H1 (cell line): ENCODE data around the gene SV2B. TPM values are rescaled to one million over a fixed set of nuclear protein-coding genes. Genes with fewer than 3 reads are reported as not detected.

Experiments used
- CTCF ChIA-PET: fragments of 300-600 bp; sonication (Branson Sonifier 250); formaldehyde crosslinking; loops from one replicate; lab custom pipeline; 2021; ENCODE audit not compliant: partially characterized antibody; lab: Charles Lee
- POLR2A ChIA-PET: fragments of 300-600 bp; sonication (Branson Sonifier 250); formaldehyde crosslinking; loops from one replicate; lab custom pipeline; 2021; ENCODE audit warnings: inconsistent platforms; ENCODE audit not compliant: partially characterized antibody; lab: Charles Lee
- DNase-seq, 2 experiments: peaks; one replicate each; pipeline versions ENCODE4 v3.0.0 to v3.0.0-alpha.2; 2010 to 2022; ENCODE audit warnings: low spot score in 2 of 2, low read depth in 1 of 2, mixed read lengths in 1 of 2
- FAIRE-seq: peaks from 2 replicates; lab custom pipeline; 2011; peaks lifted over from hg19 to GRCh38; lab: Jason Lieb, UNC
- H2AFZ ChIP-seq: 2 replicates; pipeline ENCODE4 v1.8.1; 2012; ENCODE audit warnings: low read length, inconsistent platforms
- H2AK5ac ChIP-seq: 2 replicates; pipeline ENCODE4 v1.6.1; 2013; ENCODE audit warnings: low read depth, low read length
- H2BK120ac ChIP-seq: replicated peaks from 2 replicates; pipeline ENCODE3; 2013; ENCODE audit warnings: low read depth, low read length, inconsistent platforms
- H2BK12ac ChIP-seq: 2 replicates; pipeline ENCODE4 v1.6.1; 2013; ENCODE audit warnings: low read depth, low read length
- H2BK15ac ChIP-seq: 2 replicates; pipeline ENCODE4 v1.6.1; 2013; ENCODE audit warnings: low read length
- H2BK20ac ChIP-seq: 2 replicates; pipeline ENCODE4 v1.6.1; 2013; ENCODE audit warnings: low read length
- H2BK5ac ChIP-seq: 2 replicates; pipeline ENCODE4 v1.6.1; 2013; ENCODE audit warnings: low read depth, low read length
- H3K14ac ChIP-seq: 2 replicates; pipeline ENCODE4 v1.6.1; 2013; ENCODE audit warnings: inconsistent platforms; ENCODE audit not compliant: insufficient read length
- H3K18ac ChIP-seq: 2 replicates; pipeline ENCODE4 v1.6.1; 2013; ENCODE audit warnings: low read length; ENCODE audit errors: extremely low read depth
- H3K23ac ChIP-seq: 2 replicates; pipeline ENCODE4 v1.6.1; 2013; ENCODE audit warnings: inconsistent platforms; ENCODE audit not compliant: insufficient read length
- H3K23me2 ChIP-seq: 2 replicates; pipeline ENCODE4 v1.6.1; 2013; ENCODE audit warnings: low read depth, low read length
- H3K27ac ChIP-seq: 2 replicates; pipeline ENCODE4 v1.6.1; 2011; ENCODE audit warnings: low read depth, low read length, inconsistent platforms
- H3K27me3 ChIP-seq, 4 experiments: replicated peaks in 1 of 4; 1 replicate in 1 of 4; 2 replicates in 3 of 4; pipeline versions ENCODE4 v1.6.1 to v1.8.1; 2011 to 2013; ENCODE audit warnings: low read length in 3 of 4, mild to moderate bottlenecking in 3 of 4, inconsistent platforms in 2 of 4, mixed read lengths in 2 of 4, moderate library complexity in 1 of 4; ENCODE audit not compliant: control insufficient read depth in 3 of 4, insufficient read depth in 3 of 4; ENCODE audit errors: extremely low read depth in 1 of 4
- H3K36me3 ChIP-seq, 4 experiments: 2 replicates each; pipeline versions ENCODE4 v1.6.1 to v1.8.1; 2011 to 2013; ENCODE audit warnings: mild to moderate bottlenecking in 4 of 4, low read length in 3 of 4, moderate library complexity in 2 of 4, control low read depth in 1 of 4, inconsistent platforms in 1 of 4; ENCODE audit not compliant: insufficient read depth in 4 of 4, control insufficient read depth in 2 of 4
- H3K4ac ChIP-seq: replicated peaks from 2 replicates; pipeline ENCODE3; 2013; ENCODE audit warnings: low read length, low read depth, mixed read lengths, inconsistent platforms; ENCODE audit not compliant: insufficient read length
- H3K4me1 ChIP-seq, 4 experiments: replicated peaks in 1 of 4; 1 replicate in 1 of 4; 2 replicates in 3 of 4; pipeline versions ENCODE4 v1.6.1 to v1.8.1; 2011 to 2013; ENCODE audit warnings: low read length in 3 of 4, inconsistent platforms in 2 of 4, mixed read lengths in 1 of 4; ENCODE audit not compliant: insufficient read depth in 4 of 4, control insufficient read depth in 3 of 4
- H3K4me2 ChIP-seq, 2 experiments: 2 replicates each; pipeline versions ENCODE4 v1.6.1 to v1.8.1; 2011 to 2013; ENCODE audit warnings: low read depth in 2 of 2, low read length in 2 of 2, control low read depth in 1 of 2, inconsistent platforms in 1 of 2, mild to moderate bottlenecking in 1 of 2; ENCODE audit not compliant: insufficient read depth in 1 of 2
- H3K4me3 ChIP-seq, 4 experiments: fragments of 200-600, 300-600 bp in 1 of 4; sonication (generic), shearing (Covaris generic), sonication (Bioruptor Twin) in 1 of 4; 2 replicates each; pipeline versions ENCODE4 v1.5.1 to v1.8.1; 2011 to 2016; ENCODE audit warnings: low read length in 4 of 4, low read depth in 3 of 4, control low read depth in 2 of 4, inconsistent platforms in 2 of 4, mild to moderate bottlenecking in 2 of 4, mixed read lengths in 1 of 4, moderate library complexity in 1 of 4; ENCODE audit not compliant: insufficient read depth in 2 of 4; ENCODE audit errors: extremely low read depth in 1 of 4
- H3K56ac ChIP-seq: replicated peaks from 2 replicates; pipeline ENCODE3; 2013; ENCODE audit warnings: low read depth, mild to moderate bottlenecking, mixed read lengths, low read length, inconsistent platforms; ENCODE audit not compliant: insufficient read length
- H3K79me1 ChIP-seq: 2 replicates; pipeline ENCODE4 v1.6.1; 2013; ENCODE audit warnings: low read depth, low read length, control low read depth
- H3K79me2 ChIP-seq, 2 experiments: 2 replicates each; pipeline versions ENCODE4 v1.6.1 to v1.8.1; 2012 to 2013; ENCODE audit warnings: low read length in 2 of 2, mild to moderate bottlenecking in 2 of 2, inconsistent platforms in 1 of 2; ENCODE audit not compliant: insufficient read depth in 2 of 2, control insufficient read depth in 1 of 2
- H3K9ac ChIP-seq, 4 experiments: replicated peaks in 1 of 4; 1 replicate in 1 of 4; 2 replicates in 3 of 4; pipeline versions ENCODE4 v1.6.1 to v1.8.1; 2011 to 2013; ENCODE audit warnings: low read depth in 3 of 4, low read length in 3 of 4, control low read depth in 2 of 4, mild to moderate bottlenecking in 2 of 4, moderate library complexity in 2 of 4, inconsistent platforms in 1 of 4; ENCODE audit errors: extremely low read depth in 1 of 4
- H3K9me3 ChIP-seq, 2 experiments: 2 replicates each; pipeline versions ENCODE4 v1.6.1 to v1.8.1; 2012 to 2013; ENCODE audit warnings: mild to moderate bottlenecking in 2 of 2, moderate library complexity in 2 of 2, control low read depth in 1 of 2, inconsistent platforms in 1 of 2, low read depth in 1 of 2, low read length in 1 of 2, mixed read lengths in 1 of 2; ENCODE audit not compliant: insufficient read depth in 2 of 2
- H4K20me1 ChIP-seq, 2 experiments: replicated peaks in 1 of 2; 2 replicates each; pipeline versions ENCODE3 to v1.8.1; 2011 to 2013; ENCODE audit warnings: inconsistent platforms in 2 of 2, low read length in 2 of 2, mild to moderate bottlenecking in 1 of 2; ENCODE audit not compliant: insufficient read depth in 2 of 2, control insufficient read depth in 1 of 2
- H4K5ac ChIP-seq: 2 replicates; pipeline ENCODE4 v1.6.1; 2013; ENCODE audit warnings: low read length, low read depth, mixed read lengths, inconsistent platforms; ENCODE audit not compliant: insufficient read length
- H4K8ac ChIP-seq: 2 replicates; pipeline ENCODE4 v1.8.0; 2013; ENCODE audit warnings: mild to moderate bottlenecking, moderate library complexity, low read length, inconsistent platforms; ENCODE audit not compliant: insufficient read depth; ENCODE audit errors: extremely low read depth
- H4K91ac ChIP-seq: replicated peaks from 2 replicates; pipeline ENCODE3; 2013; ENCODE audit warnings: low read length, mixed read lengths, inconsistent platforms; ENCODE audit not compliant: insufficient read length
- KDM4A ChIP-seq: IDR thresholded peaks from one replicate; pipeline ENCODE4 v1.7.1; 2012; ENCODE audit warnings: low read depth, mild to moderate bottlenecking, moderate library complexity, low read length, inconsistent platforms; ENCODE audit not compliant: severe bottlenecking
- NRF1 ChIP-seq: IDR thresholded peaks from 2 replicates; pipeline ENCODE4 v1.6.1; 2011; ENCODE audit warnings: mild to moderate bottlenecking, low read depth, low read length, improper control_type of control experiment
- PHF8 ChIP-seq: fragments of 200-600 bp; sonication (generic); conservative IDR thresholded peaks from 2 replicates; pipeline ENCODE4 v1.7.1; 2012; ENCODE audit warnings: low read depth, mild to moderate bottlenecking, inconsistent platforms, low read length, moderate library complexity
- RBBP5 ChIP-seq: IDR thresholded peaks from 2 replicates; pipeline ENCODE4 v1.7.1; 2012; ENCODE audit warnings: low read depth, mild to moderate bottlenecking, inconsistent platforms, low read length, moderate library complexity, borderline replicate concordance
- RNF2 ChIP-seq: fragments of 200-900, 300-1000 bp; sonication (generic); IDR thresholded peaks from 2 replicates; pipeline ENCODE4 v1.7.1; 2016; ENCODE audit warnings: borderline replicate concordance, low read depth, mild to moderate bottlenecking, antibody characterized with exemption, low read length; ENCODE audit not compliant: poor library complexity, severe bottlenecking; ENCODE audit errors: missing control alignments
- RXRA ChIP-seq: IDR thresholded peaks from 2 replicates; pipeline ENCODE4 v1.6.1; 2011; ENCODE audit warnings: low read depth, mild to moderate bottlenecking, low read length, moderate library complexity; ENCODE audit not compliant: insufficient read depth
- TEAD4 ChIP-seq: IDR thresholded peaks from 2 replicates; pipeline ENCODE4 v1.6.1; 2012; ENCODE audit warnings: low read depth, low read length, inconsistent platforms, mixed read lengths
- ZNF274 ChIP-seq: IDR thresholded peaks from 2 replicates; pipeline ENCODE4 v1.7.0; 2012; ENCODE audit warnings: low read length, borderline replicate concordance; ENCODE audit errors: extremely low read depth
- WGBS, 2 experiments: shearing (Covaris generic) in 1 of 2; methylation state at CpG; one replicate each; pipeline versions ENCODE4 v1.1.6 to v1.1.7; 2013 to 2015; ENCODE audit warnings: low lambda C conversion rate in 2 of 2, mixed read lengths in 2 of 2, inconsistent platforms in 1 of 2, low coverage in 1 of 2, missing lambda C conversion rate in 1 of 2; ENCODE audit not compliant: insufficient replicate concordance in 2 of 2, insufficient coverage in 1 of 2, insufficient read length in 1 of 2; ENCODE audit errors: extremely low coverage in 1 of 2, missing lambda C conversion rate in 1 of 2; 5-methylcytosine and 5-hydroxymethylcytosine counted together
- polyA plus RNA-seq, 7 experiments: library from polyadenylated mRNA; depleted of rRNA in 3 of 7; stranded (reverse) in 5 of 7; unstranded in 2 of 7; fragments of >200 nt in 5 of 7; fragments of 200-250 nt in 2 of 7; gene quantifications; 1 replicate in 5 of 7; 2 replicates in 1 of 7; 4 replicates in 1 of 7; pipeline versions ENCODE4 v1.2.1 to v1.2.3, GENCODE V29; 2011 to 2013; ENCODE audit warnings: missing spikeins in 2 of 7, mixed read lengths in 2 of 7
- total RNA-seq: library from RNA; stranded (reverse); fragmentation: NEBNext Ultra II Directional; extraction: Animal tissue kit (Norgen Biotek cat#: 25700); gene quantifications from 2 replicates; pipeline ENCODE4 v1.2.1, GENCODE V29; 2021
- TF ChIP-seq, protein P1 (sequence below): IDR thresholded peaks from 2 replicates; pipeline ENCODE4 v1.6.1; 2012; ENCODE audit warnings: inconsistent platforms
- TF ChIP-seq, protein P2 (sequence below): IDR thresholded peaks from 2 replicates; pipeline ENCODE4 v1.6.1; 2011; ENCODE audit warnings: low read depth, mild to moderate bottlenecking, low read length; ENCODE audit not compliant: insufficient read depth
- TF ChIP-seq, protein P3 (sequence below): IDR thresholded peaks from 2 replicates; pipeline ENCODE4 v1.6.1; 2012; ENCODE audit warnings: low read length, inconsistent platforms

SV2B gene
- total and polyA plus RNA-seq, 2 of the 8 experiments (the other 6 are each of a cell fraction or from before 2014, with no cell fraction given): 0.09 to 0.20 TPM

DNA sequence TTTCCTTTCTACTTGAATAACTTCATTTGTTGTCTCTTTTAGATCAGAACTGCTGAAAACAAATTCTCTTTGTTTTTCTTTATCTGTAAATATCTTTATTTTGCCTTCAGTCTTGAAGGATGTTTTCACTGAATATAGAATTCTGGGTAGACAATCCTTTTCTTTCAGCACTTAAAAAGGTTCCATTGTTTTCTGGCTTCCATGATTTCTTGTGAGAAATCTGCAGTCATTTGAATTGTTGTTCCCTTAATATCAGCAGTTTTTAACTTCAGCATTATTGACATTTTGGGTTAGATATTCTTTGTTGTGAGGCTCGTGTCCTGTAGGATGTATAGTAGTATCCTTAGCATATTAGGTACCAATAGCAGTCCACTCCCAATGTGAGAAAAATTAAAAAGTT is 65.8 kb downstream of the SV2B start:
- no peaks in the 10 kb centered on the region for H4K20me1 ChIP-seq
- no peak overlapping the region for H4K91ac ChIP-seq
- H3K14ac ChIP-seq: no peak overlapping the region
- H3K4me2 ChIP-seq: no peak overlapping the region
- H3K27me3 ChIP-seq: no peaks in the 10 kb centered on the region
- no peak overlapping the region for H2BK12ac ChIP-seq
- WGBS, 2 experiments: 77% methylated on average over 1 of the region's 1 CpG; no CpG with 5 or more reads in 1 of the 2 experiments
- no peaks in the 10 kb centered on the region for H3K79me1 ChIP-seq
- FAIRE-seq: no peak
- H2BK20ac ChIP-seq: no peak overlapping the region
- H2BK120ac ChIP-seq: no peak overlapping the region
- H3K4me3 ChIP-seq: no peak overlapping the region
- no peak overlapping the region for H3K23ac ChIP-seq
- H3K27ac ChIP-seq: no peak overlapping the region
- ChIA-PET POLR2A (no interaction called here), CTCF (no interaction called here)
- H3K4me1 ChIP-seq: no peaks in the 10 kb centered on the region
- H2BK5ac ChIP-seq: no peak overlapping the region
- no peak overlapping the region for H4K5ac ChIP-seq
- no peaks in the 10 kb centered on the region for H3K79me2 ChIP-seq
- no peak overlapping the region for H2AK5ac ChIP-seq
- H3K9ac ChIP-seq: no peak overlapping the region
- H3K4ac ChIP-seq: no peak overlapping the region
- H3K36me3 ChIP-seq: no peaks in the 10 kb centered on the region; a peak in 1 of 8 replicates
- DNase-seq: no peak
- no peak overlapping the region for H3K18ac ChIP-seq
- H2BK15ac ChIP-seq: no peak overlapping the region
- H3K56ac ChIP-seq: no peak overlapping the region
- H3K9me3 ChIP-seq: peaks cover 7 to 15% of the 10 kb centered on the region in 2 experiments
- H2AFZ ChIP-seq: no peak overlapping the region
- H3K23me2 ChIP-seq: no peaks in the 10 kb centered on the region
- H4K8ac ChIP-seq: no peak overlapping the region
- TF ChIP-seq, protein P1, sequence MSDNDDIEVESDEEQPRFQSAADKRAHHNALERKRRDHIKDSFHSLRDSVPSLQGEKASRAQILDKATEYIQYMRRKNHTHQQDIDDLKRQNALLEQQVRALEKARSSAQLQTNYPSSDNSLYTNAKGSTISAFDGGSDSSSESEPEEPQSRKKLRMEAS: no peak
- TF ChIP-seq, protein P2, sequence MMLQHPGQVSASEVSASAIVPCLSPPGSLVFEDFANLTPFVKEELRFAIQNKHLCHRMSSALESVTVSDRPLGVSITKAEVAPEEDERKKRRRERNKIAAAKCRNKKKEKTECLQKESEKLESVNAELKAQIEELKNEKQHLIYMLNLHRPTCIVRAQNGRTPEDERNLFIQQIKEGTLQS: no peak
- TF ChIP-seq NRF1 (no peak), PHF8 (no peak), KDM4A (no peak), TEAD4 (no peak), ZNF274 (no peak), RXRA (no peak), RBBP5 (no peak), RNF2 (no peak)
- TF ChIP-seq, protein P3, sequence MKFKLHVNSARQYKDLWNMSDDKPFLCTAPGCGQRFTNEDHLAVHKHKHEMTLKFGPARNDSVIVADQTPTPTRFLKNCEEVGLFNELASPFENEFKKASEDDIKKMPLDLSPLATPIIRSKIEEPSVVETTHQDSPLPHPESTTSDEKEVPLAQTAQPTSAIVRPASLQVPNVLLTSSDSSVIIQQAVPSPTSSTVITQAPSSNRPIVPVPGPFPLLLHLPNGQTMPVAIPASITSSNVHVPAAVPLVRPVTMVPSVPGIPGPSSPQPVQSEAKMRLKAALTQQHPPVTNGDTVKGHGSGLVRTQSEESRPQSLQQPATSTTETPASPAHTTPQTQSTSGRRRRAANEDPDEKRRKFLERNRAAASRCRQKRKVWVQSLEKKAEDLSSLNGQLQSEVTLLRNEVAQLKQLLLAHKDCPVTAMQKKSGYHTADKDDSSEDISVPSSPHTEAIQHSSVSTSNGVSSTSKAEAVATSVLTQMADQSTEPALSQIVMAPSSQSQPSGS: no peak
